HG03175 (cell line): ENCODE measurements around the gene SECISBP2.

Experiments
- ATAC-seq: cut with Tn5 transposase; IDR thresholded peaks from one replicate; pipeline ENCODE4 v1.9.1; 2021; ENCODE audit warnings: mild to moderate bottlenecking, moderate library complexity; ENCODE audit not compliant: unreplicated experiment

SECISBP2 gene

DNA sequence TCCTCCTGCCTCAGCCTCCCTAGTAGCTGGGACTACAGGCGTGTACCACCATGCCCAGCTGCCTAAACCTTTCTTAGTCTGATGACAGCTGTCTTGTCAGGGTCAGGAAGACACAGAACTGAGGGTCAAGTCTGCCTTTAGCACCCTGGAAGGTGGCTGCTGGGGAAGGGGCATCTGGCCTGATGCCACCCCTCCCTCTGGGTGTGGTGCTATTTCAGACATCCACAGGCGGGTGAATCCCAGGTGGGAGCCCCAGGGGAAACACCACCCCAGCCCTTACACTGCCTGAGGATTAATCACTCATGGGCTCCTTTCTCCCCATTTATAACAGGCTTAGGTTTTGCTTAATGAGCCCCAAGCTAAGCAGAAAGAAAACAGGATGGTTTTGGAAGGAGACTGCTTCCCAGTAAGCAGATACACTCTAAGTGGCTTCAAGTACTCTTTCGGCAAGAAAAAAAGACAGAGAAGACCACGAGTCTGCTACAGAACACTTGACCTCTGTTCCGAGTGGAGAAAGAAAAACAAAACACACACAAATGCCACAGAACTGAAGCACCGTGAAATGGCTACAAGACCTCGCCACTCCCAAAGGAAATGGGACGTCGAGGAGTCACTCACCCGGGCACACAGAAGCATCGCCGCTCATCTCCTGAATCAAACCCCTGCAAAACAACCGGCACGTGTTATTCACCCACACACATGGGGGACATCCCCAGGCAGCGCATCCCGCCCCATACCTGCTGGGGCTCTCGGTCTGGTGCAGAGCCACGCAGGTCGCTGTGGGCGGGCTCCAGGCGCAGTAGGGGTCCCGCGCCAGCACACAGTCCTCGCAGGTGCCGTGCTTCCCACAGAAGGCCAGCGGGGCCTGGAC, 62.4 kb downstream of the SECISBP2 start:
- ATAC-seq, result no peak

DNA sequence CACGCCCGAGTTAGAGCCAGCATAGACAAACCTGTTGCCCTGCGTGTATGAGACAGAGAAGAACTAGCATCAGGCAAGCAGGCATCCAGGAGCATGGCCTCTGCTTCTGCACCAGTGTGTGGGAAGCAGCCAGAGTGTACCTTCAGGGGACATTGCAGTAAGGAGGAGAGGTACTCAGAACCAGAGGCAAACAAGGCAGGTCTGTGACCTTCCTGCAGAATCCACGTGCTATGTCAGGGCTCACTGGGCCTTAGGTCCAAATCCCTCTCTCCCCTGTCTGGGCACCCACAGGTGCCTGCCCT, 63.0 kb downstream of the SECISBP2 start:
- ATAC-seq, result no peak

DNA sequence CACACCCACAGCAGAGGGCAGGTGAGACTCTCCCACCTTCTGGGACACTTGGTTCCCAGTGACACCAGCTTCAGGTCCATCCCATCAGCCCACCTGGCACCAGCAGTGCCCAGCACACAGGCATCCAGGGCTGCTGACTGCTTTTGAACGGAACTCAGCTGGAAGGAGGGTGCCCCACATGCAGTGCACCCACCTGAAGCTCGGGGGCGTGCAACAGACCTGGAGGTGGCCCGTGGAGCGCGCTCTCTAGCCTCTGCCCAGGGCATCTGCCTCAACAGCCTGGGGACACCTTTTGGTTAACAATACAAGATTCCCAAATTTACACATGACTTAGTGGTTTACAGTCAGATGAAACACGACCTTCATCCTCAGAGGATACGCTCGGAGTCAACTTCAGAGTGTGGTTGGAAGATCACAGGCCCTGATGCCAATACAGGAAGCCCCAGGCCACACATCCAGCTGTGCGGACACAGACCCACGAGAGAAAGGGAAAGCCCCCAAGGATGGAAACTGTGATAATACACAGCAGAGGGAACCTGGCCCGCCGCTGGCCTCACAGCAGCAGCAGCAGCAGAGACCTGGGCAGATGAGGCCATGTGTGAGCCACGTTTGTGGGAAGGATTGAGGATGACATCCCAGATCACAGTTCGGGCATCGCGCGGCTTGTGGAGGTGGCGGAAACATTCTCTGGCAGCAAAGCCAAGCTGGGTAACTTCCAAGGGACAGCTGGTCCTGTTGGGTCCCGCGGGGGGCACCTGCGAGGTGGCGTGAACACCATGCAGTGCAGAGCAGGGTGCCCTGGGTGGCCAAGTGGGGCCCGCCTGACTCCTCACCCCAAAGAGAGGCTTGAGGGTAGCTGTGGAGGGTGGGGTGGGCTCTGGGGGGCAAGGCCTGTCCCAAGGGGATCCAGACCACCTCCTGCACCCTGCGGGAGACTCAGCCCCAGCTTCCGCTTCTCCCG, 64.0 kb downstream of the SECISBP2 start:
- ATAC-seq, result no peak

DNA sequence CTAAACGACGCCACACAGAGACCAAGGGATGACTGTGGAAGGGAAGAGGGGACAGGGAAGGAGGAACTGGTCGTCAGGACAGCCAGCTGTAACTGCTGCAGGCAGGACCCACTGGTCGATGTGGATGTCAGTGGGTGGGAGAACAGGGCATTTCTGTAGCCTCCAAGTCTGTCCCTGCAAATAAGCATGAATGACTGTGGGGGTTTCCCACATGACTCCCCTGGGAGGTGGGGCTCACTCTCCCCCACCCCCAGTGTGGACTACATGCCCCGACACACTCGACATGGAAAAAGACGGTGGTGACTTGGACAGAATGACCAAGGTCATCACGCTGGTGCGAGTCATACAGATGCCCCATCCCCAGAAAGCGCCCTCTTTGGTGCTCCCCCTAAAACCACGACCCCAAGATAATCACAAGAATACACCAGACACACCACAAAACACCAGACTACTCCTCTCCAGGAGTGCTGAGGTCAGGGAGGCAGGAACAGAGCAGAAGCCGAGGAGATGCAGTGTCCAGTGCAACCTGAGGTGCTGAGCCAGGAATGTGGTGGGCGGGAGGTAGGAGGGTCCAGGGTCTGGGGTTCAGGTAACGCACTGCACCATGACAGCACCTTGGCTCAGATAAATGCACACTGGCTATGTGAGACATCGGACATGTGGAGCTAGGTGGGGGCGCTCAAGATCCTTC, 64.9 kb downstream of the SECISBP2 start:
- ATAC-seq, result no peak

DNA sequence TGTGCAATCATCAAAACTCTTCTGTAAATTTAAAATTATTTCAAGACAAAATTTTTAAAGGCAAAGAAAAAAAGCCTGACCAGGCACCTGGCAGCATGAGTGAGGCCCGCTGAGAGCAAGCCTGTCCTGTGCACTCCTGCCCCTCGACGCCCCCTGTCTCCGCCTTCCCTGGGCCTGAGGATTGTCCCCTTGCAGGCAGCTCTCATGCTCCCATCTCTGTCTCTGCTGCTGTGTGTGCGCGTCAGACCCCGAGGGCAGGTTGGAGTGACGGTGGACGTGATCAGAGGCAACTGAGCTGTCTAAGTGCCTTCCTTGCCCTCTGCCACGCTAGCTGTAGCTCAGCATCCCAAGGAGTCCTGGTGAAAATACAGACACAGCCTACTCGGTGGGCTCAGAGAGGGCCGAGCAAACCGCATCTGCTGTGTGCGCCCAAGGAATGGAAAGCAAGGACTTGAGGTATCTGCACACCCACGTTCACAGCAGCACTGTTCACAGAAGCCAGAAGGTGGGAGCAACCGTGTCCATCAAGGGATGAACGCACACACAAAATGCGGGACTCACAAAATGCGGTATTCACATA, 65.5 kb downstream of the SECISBP2 start:
- ATAC-seq, result no peak

DNA sequence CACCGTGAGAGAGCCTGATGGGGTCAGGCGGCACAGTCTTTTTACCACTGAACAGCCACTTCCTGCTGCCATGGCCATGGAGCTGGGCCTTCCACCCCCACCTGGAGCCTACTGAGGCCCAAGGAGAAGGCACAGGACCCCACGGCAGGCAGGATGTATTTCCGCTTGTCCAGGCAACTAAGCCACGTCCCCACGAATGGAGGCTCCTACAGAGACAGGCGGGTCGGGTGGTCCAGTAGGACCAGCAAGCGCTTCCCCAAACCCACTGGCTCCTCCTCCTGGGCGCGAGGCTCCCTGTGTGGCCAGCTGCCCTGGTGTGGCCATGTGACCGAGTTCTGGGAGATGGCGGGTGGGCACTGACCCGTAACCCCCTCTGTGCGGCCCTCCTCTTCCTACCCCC, 66.5 kb downstream of the SECISBP2 start:
- no peak for ATAC-seq

DNA sequence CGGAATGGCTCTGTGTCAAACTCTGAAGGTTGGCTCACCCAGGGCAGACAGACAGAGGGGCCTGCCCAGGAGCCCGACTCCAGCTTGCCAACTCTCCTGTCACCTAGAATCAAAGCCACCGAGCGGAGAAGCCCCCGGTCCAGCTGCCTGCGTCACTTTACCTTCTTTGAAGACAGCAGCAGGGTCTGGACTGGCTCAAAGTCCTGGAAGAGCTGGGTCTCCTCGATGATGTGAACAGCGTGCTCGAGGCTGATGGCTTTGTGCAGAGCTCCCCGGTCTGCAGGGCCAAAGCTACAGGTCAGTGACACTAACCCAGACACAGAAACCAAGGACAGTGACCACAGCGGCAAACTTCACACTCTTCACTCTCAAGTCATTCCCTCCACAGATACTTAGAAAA, 67.9 kb downstream of the SECISBP2 start:
- ATAC-seq, result no peak

DNA sequence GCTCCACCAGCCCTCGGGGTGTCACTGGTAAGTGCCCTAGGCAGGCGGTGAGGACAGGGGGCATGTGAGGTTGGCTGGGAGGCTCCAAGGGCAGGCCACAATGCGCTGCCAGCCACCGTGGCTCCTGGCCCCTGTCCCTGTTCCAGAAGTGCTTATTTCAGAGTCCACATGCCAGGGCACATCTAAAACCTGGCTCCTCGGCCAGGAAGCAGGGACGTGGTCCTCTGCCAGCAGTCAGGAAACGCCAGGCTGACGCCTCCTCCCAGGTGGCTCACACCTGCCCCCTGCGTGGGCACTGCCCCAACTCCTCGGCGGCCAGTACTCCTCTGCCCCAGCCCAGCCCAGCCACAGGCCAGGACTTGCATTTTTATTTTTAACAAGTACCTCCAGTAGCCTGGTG, 68.5 kb downstream of the SECISBP2 start:
- ATAC-seq, result no peak

DNA sequence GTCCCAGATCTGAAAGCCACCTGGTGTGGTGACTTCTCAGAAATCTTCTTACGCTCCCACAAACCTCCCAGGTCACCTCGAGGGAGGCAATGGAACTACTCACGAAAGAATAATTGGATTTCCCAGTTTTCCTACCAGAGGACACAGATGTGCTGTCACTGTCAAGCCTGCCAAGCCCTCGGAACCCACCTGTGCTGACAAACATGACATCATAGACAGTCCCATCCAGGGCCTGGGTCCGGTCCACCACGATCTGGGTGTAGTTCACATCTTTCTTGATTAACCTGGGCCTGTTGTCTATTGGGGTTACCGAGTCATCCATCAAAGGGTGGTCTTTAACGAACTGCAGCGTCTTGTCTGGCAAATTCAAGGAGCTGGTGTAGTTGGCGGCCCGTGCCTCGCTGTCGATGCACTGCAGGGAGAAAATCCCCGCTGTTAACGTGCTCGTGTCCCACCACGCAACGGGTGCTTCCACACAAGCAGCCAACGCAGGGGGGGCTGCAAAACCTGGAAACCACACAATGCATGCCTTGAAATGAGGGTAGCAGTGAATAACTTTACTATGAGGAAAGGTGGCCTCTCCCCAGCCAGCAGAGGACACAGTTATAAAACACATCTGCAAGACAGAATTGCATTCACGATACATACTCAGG, 69.0 kb downstream of the SECISBP2 start:
- ATAC-seq, result no peak

DNA sequence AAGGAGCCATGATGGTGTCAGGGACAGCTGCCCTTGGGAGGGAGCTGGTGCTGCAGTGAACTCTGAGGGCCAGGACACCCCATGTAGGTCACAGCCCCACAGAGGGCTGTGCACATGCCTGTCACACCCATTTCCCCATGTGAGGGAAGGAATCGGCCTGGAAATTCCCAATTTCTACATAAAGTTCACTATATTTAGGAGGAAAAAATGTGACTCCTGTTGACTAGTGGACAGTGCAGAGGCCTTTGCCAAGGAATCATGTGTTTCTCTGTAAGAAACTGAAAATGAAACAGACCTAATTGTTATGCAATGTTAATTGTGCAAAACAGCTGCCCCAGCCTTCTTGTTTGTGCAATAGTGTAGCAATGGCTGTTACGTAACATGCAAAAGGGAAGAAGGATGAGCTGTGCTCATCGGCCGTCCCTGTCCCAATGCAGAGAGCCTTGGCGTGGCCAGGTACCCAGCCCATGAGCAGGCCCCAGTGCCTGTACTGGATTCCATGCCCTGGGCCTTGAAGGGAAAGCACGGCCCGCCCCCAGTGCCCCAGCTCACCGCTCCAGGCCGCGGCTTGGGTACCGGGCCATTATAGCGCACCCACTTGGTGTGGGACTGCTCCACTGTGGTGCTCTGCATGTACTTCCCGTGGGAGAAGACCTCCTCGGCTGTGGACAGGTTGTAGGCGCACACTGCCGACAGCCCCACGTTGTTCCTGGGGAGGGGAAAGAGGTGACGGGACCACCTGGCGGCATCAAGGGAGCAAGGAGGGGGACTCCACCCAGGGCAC, 70.0 kb downstream of the SECISBP2 start:
- ATAC-seq, result no peak

DNA sequence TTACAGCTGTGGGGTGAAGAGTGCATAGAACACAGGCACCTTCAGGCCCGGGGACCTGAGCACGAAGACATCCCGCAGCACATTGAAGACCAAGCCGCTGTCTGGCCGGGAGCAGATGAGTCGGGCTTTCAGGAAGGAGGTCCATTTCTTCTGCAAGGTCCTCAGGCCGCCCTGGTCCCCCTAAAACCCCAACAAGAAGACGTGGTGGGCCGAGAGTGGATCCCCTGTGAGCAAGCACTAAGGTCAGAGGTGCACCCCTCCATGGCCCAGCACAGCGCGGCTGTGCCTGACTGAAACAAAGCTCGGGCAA, 70.5 kb downstream of the SECISBP2 start:
- ATAC-seq, result no peak

DNA sequence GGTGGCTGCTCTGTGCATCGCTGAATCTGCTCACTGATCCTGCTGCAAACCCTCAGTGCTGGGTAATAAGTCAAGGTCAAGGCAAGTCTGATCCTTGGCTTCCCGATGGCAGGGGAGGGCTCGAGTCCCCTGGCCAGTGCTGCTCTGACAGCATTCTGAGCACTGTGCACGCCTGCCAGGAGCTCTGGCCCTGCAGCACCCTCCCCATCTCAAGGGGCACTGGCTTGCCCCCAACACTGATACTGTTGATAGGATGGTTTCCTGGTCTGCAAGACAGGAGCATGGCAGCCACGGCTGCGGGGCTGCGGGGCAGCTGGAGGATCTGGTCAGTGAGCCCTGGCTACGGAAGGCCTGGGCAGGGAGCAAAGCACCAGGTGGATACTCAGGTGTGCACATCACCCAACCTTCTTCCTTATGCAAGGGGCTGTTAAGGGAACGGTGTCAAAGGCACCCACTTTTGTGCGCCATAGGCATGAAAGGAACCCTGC, 71.8 kb downstream of the SECISBP2 start:
- ATAC-seq, result no peak

DNA sequence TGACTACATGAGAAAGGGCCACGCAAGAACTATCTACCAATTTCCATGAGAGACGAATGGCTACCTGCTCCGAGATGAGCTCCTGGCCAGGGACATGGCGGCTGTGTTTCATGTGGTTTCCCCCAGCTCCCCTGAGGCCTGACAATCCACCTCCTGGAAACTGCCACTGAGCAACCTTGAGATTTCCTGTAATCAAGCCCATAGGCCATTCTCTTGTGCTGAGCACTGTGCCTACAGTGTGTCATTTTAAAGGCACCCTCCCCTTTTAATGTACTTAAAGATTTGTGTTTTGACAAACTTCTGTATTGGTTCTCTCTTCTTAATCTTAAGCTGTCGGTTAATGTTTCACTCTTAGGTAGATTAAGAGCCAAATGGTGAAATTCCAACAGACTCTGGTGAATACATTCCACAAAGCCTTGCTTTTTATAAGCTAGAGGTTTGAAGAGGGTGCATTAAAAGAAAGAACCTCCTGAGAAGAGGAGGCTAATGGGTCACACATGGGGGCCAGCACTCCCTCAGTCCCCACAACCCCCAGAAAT, 72.3 kb downstream of the SECISBP2 start:
- no peak for ATAC-seq

DNA sequence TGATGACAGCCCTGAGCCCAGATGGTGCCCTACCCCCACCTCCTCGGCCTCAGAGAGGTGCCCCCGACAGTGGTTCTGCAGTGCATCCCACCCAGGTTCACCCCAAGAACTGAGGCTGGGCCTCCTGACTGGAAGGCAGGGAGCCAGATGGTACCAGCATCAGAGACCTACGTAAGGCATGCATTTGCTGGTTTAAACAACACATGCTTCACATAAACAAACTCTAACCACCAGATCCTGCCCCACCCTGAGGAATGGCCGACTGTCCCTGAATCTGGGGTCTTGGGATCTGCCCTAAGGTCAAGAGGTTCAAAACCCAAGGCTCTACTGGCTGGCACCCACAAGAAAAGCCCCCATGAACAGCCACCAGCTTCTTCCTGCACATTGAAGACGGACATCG, 73.3 kb downstream of the SECISBP2 start:
- no peak for ATAC-seq

DNA sequence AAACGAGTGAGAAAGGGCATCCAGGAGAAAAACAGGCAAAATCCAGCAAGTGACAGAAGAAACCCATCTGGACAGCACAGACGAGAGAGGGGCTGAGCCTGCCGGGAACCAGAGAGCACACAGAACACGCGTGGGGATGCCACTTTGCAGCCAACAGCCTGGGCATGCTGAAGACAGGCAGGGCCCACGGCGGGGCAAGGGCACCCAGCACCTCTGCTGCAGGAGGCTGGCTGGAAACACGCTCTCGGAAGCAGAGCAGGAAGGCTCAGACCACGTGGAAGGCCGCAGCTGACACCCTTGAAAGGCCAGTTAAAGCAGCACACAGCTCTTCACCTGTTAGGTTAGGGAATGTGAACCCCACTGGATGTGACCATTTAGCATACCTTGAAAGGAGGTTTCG, 76.1 kb downstream of the SECISBP2 start:
- no peak for ATAC-seq

DNA sequence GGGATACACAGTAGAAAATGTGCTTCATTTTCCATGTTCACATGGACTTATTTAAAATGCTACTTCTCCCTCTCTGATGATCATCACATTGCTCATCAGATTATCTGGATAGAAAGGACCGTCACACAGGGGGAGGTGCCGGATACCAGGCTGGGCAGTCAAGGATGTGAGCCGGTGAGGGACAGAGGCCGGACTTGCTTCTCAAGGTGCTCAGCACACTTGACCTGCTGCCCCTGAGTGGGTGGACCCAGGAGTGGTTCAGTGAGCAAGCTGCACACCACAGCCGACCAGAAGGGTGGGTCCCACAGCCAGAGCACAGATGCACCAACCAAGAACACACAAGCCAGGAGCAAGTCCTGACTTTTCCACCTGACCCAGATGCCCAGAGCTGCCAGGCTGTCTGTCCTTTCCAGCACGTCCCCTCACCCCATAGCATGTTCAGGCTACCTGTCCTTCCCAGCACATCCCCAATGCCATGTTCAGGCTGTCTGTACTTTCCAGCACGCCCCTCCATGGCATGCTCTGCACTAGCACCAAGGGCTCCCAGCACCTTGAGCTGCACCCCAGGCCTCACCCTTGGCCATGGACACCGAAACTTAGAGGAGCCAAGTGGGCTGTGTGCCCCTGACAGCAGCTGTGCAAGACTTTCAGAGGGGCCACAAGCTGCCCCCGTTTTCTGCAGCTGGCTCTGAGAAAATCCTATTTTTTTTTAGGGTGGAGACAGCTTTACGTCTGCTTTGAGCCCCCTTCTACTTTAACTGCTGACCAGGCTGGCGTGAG, 77.8 kb downstream of the SECISBP2 start:
- no peak for ATAC-seq

DNA sequence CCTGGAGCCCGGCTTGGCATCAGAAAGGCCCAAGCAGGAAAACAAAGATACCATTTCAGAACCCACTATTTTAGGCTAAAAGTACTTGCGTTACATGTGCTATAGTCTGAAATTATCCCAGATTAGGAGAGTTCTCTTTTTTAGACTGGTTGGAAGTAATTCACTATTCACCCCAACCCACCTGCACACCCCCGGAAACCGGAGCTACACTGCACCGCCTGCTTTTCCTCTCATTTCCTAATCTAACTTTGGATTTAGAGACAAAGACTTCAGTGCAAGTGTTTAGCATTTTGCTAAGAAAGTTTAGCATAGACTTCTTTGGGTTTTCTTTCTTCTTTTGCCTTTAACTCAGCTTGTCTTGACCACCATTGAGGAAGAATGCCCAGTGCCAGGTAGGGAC, 79.2 kb downstream of the SECISBP2 start:
- no peak for ATAC-seq

DNA sequence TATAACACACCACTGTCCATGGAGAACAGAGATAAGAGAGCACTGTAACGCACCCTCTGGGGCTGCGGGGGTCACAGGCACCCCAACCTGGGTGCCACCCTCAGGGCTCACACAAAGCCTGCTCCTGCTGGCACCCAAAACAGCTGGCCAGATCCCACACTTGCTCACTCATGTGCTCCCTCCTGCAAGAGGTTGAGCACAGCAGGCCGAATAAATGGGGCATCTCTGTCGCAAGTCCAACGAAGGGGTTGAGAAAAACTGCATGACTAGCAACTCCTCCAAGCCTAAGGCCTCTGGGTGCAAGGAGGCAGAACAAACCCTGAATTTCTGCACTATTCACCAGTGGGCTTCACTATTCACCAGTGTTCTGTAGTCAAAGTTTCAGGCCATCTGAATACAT, 80.3 kb downstream of the SECISBP2 start:
- ATAC-seq, result no peak
